ENCODE data around the gene ATP5F1D. TPM values are rescaled to one million over a fixed set of nuclear protein-coding genes. Genes with fewer than 3 reads are reported as not detected.

Gene ATP5F1D
- total and polyA plus RNA-seq, 2 of the 13 experiments (the other 11 are each of a cell fraction or from before 2014, with no cell fraction given), result 39.4 to 78.7 TPM

DNA sequence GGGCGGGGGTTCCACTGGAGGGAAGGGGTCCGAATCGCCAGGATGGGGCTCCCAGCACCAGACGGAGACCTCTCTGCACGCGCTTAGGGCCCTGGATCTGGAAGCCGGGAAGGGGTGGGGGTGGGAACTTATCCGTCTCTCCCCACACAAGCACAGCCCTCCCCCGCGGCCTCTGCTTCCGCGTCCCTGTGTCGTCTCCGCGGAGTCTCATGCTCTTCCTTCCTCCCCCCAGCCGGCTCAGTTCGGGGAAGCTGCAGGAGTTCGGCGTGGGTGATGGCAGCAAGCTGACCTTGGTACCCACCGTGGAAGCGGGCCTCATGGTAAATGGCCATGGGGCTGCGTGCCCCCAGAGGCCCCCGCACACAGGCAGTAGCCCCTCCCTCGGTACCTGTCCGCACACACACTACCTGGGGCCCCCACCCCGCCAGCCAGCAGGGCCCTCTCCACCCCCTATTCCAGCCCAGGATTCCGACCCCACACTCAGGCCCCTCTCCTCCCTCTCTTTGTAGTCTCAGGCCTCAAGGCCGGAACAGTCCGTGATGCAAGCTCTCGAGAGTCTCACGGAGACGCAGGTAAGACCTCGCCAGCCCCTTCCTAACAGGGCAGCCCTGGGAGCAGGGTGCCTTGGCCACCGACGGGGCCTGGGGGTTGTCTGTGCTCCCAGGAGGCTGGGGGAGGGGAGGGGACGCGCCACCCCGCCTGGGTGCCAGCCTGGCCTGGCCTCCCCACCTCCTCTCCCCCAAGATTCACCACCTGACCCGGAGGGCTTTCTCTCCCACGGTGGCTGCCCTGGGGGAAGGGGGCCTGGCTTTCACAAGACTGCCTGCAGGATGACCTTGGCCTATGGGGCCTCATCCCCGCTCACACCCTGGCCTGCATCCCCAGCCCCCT lies 10.0 kb downstream of the ATP5F1D start (continued):
- TF ChIP-seq, protein P1, sequence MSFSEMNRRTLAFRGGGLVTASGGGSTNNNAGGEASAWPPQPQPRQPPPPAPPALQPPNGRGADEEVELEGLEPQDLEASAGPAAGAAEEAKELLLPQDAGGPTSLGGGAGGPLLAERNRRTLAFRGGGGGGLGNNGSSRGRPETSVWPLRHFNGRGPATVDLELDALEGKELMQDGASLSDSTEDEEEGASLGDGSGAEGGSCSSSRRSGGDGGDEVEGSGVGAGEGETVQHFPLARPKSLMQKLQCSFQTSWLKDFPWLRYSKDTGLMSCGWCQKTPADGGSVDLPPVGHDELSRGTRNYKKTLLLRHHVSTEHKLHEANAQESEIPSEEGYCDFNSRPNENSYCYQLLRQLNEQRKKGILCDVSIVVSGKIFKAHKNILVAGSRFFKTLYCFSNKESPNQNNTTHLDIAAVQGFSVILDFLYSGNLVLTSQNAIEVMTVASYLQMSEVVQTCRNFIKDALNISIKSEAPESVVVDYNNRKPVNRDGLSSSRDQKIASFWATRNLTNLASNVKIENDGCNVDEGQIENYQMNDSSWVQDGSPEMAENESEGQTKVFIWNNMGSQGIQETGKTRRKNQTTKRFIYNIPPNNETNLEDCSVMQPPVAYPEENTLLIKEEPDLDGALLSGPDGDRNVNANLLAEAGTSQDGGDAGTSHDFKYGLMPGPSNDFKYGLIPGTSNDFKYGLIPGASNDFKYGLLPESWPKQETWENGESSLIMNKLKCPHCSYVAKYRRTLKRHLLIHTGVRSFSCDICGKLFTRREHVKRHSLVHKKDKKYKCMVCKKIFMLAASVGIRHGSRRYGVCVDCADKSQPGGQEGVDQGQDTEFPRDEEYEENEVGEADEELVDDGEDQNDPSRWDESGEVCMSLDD (CRISPR knock-in tag; IDR thresholded peaks at IDR 0.05; ENCODE audit: borderline replicate concordance), result no peak
- TF ChIP-seq ZNF230 (CRISPR knock-in tag; IDR thresholded peaks at IDR 0.05) (no peak), MLLT10 (CRISPR knock-in tag; IDR thresholded peaks at IDR 0.05) (no peak), MAF1 (CRISPR knock-in tag; IDR thresholded peaks at IDR 0.05; ENCODE audit: borderline replicate concordance) (no peak), ZNF24 (IDR thresholded peaks at IDR 0.05) (no peak), REXO4 (CRISPR knock-in tag; IDR thresholded peaks at IDR 0.05; ENCODE audit: borderline replicate concordance) (no peak), KDM6A (CRISPR knock-in tag; IDR thresholded peaks at IDR 0.05; ENCODE audit: low read depth) (no peak), ZNF142 (CRISPR knock-in tag; IDR thresholded peaks at IDR 0.05) (no peak), BORCS8-MEF2B (CRISPR knock-in tag; IDR thresholded peaks at IDR 0.05) (no peak), CAMTA2 (CRISPR knock-in tag; IDR thresholded peaks at IDR 0.05; ENCODE audit: borderline replicate concordance) (no peak), ZNF777 (CRISPR knock-in tag; IDR thresholded peaks at IDR 0.05) (no peak), TBP (CRISPR knock-in tag; IDR thresholded peaks at IDR 0.05) (no peak), HMG20B (CRISPR knock-in tag; conservative IDR thresholded peaks at IDR 0.05) (no peak), POLR2A (IDR thresholded peaks at IDR 0.05; ENCODE audit: insufficient read depth in 1 of 2, low read depth in 2 of 2, low read length in 2 of 2) (peak; percentile 51 to 57; a peak in 3 of 4 replicates), RORA (CRISPR knock-in tag; IDR thresholded peaks at IDR 0.05) (no peak), CENPT (CRISPR knock-in tag; IDR thresholded peaks at IDR 0.05; ENCODE audit: low read depth) (no peak), ZNF749 (CRISPR knock-in tag; IDR thresholded peaks at IDR 0.05; ENCODE audit: borderline replicate concordance) (no peak)
- TF ChIP-seq, protein P2, sequence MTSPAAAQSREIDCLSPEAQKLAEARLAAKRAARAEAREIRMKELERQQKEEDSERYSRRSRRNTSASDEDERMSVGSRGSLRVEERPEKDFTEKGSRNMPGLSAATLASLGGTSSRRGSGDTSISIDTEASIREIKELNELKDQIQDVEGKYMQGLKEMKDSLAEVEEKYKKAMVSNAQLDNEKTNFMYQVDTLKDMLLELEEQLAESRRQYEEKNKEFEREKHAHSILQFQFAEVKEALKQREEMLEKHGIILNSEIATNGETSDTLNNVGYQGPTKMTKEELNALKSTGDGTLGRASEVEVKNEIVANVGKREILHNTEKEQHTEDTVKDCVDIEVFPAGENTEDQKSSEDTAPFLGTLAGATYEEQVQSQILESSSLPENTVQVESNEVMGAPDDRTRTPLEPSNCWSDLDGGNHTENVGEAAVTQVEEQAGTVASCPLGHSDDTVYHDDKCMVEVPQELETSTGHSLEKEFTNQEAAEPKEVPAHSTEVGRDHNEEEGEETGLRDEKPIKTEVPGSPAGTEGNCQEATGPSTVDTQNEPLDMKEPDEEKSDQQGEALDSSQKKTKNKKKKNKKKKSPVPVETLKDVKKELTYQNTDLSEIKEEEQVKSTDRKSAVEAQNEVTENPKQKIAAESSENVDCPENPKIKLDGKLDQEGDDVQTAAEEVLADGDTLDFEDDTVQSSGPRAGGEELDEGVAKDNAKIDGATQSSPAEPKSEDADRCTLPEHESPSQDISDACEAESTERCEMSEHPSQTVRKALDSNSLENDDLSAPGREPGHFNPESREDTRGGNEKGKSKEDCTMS (CRISPR knock-in tag; conservative IDR thresholded peaks at IDR 0.05), result no peak

Data from HepG2 (cell line).